K562 (cell line): Measurements from ENCODE around the gene ERVW-1. TPM values are rescaled to one million over a fixed set of nuclear protein-coding genes. Genes with fewer than 3 reads are reported as not detected.

Experiments used
- BRCA1 ChIP-seq, 2 experiments: fragments of 450-650 bp in 1 of 2; sonication (generic) in 1 of 2; formaldehyde crosslinking in 1 of 2; IDR thresholded peaks; 2 replicates each; pipeline versions ENCODE4 v1.5.0 to v1.6.1; 2017 to 2020; ENCODE audit warnings: mild to moderate bottlenecking in 1 of 2, missing genetic modification reagents in 1 of 2
- BRF1 ChIP-seq: IDR thresholded peaks from 3 replicates; pipeline ENCODE4 v1.6.1; 2011; ENCODE audit warnings: borderline replicate concordance, mild to moderate bottlenecking; ENCODE audit not compliant: insufficient read length; ENCODE audit errors: extremely low read depth
- DACH1 ChIP-seq: fragments of 450-650 bp; IDR thresholded peaks from 2 replicates; pipeline ENCODE4 v1.6.1; 2018; ENCODE audit not compliant: partially characterized antibody
- DDX20 ChIP-seq: fragments of 450-650 bp; IDR thresholded peaks from 2 replicates; pipeline ENCODE4 v1.6.1; 2016; ENCODE audit warnings: missing genetic modification characterization, low read depth, mild to moderate bottlenecking, missing compliant biosample characterization, moderate library complexity
- DNMT1 ChIP-seq: fragments of 450-650 bp; IDR thresholded peaks from 2 replicates; pipeline ENCODE4 v1.6.1; 2016; ENCODE audit warnings: antibody characterized with exemption, mild to moderate bottlenecking
- HOXB6 ChIP-seq: fragments of 250-450 bp; sonication (Bioruptor Pico); IDR thresholded peaks from 2 replicates; pipeline ENCODE4 v1.5.1; 2022; ENCODE audit warnings: mild to moderate bottlenecking, borderline replicate concordance
- MAFG ChIP-seq: fragments of 450-650 bp; conservative IDR thresholded peaks from 2 replicates; pipeline ENCODE4 v1.6.1; 2016; ENCODE audit warnings: missing genetic modification characterization, missing compliant biosample characterization
- MEF2D ChIP-seq: conservative IDR thresholded peaks from 2 replicates; pipeline ENCODE4 v1.6.1; 2016; ENCODE audit warnings: low read depth, missing genetic modification characterization, missing compliant biosample characterization
- NBN ChIP-seq: fragments of 450-650 bp; IDR thresholded peaks from 2 replicates; pipeline ENCODE4 v1.6.1; 2016; ENCODE audit warnings: low read depth, mild to moderate bottlenecking
- NCOA2 ChIP-seq, 2 experiments: fragments of 450-650 bp; IDR thresholded peaks; 2 replicates each; pipeline ENCODE4 v1.6.1; 2018; ENCODE audit warnings: mild to moderate bottlenecking in 2 of 2, moderate library complexity in 1 of 2; ENCODE audit not compliant: partially characterized antibody in 2 of 2
- NFIX ChIP-seq: fragments of 250-450 bp; sonication (Bioruptor Pico); IDR thresholded peaks from 2 replicates; pipeline ENCODE4 v1.4.0; 2020; ENCODE audit warnings: low read depth, mild to moderate bottlenecking, moderate library complexity
- NR1H2 ChIP-seq: sonication (generic); formaldehyde crosslinking; IDR thresholded peaks from 2 replicates; pipeline ENCODE4 v1.4.0; 2020; ENCODE audit warnings: mild to moderate bottlenecking, missing genetic modification reagents
- PCBP1 ChIP-seq: fragments of 200-400 bp; formaldehyde crosslinking; IDR thresholded peaks from 2 replicates; pipeline ENCODE4 v1.6.1; 2018; ENCODE audit warnings: mild to moderate bottlenecking, low read depth, low read length; ENCODE audit not compliant: poor library complexity, severe bottlenecking
- PRPF4 ChIP-seq: fragments of 200-400 bp; formaldehyde crosslinking; IDR thresholded peaks from one replicate; pipeline ENCODE4 v1.6.1; 2017; ENCODE audit warnings: low read length, low read depth, mild to moderate bottlenecking; ENCODE audit not compliant: insufficient read depth, poor library complexity, severe bottlenecking
- SMAD4 ChIP-seq: fragments of 250-450 bp; sonication (Bioruptor Pico); conservative IDR thresholded peaks from 2 replicates; pipeline ENCODE4 v1.8.0; 2021; ENCODE audit warnings: inconsistent platforms, mild to moderate bottlenecking, moderate library complexity
- ZNF175 ChIP-seq: fragments of 200-800 bp; sonication (Bioruptor generic); IDR thresholded peaks from 2 replicates; pipeline ENCODE4 v1.6.1; 2016; ENCODE audit warnings: low read depth, mild to moderate bottlenecking, missing genetic modification characterization, missing compliant biosample characterization
- ZNF217 ChIP-seq: sonication (generic); formaldehyde crosslinking; IDR thresholded peaks from 2 replicates; pipeline ENCODE4 v1.8.0; 2022; ENCODE audit warnings: mild to moderate bottlenecking, missing genetic modification reagents
- polyA plus RNA-seq, 8 experiments: library from polyadenylated mRNA; depleted of rRNA in 4 of 8; stranded (reverse) in 5 of 8; unstranded in 3 of 8; fragments of >200 nt; fragmentation: Nextera tagmentation in 2 of 8; fragmentation: Illumina TruSeq in 1 of 8; extraction: Ambion mirVana in 2 of 8; extraction: Trizol in 1 of 8; gene quantifications; 2 replicates each; pipeline versions ENCODE4 v1.2.1 to v1.2.3, GENCODE V29; 2011 to 2014; ENCODE audit warnings: inconsistent platforms in 1 of 8, missing spikeins in 1 of 8
- total RNA-seq, 7 experiments: library from RNA; depleted of rRNA in 6 of 7; stranded (reverse); fragments of >200 nt in 6 of 7; fragmentation: Illumina TruSeq in 2 of 7; extraction: Trizol in 2 of 7; gene quantifications; 2 replicates each; pipeline versions ENCODE4 v1.2.1 to v1.2.3, GENCODE V29; 2011 to 2021; ENCODE audit warnings: low replicate concordance in 1 of 7
- TF ChIP-seq, protein P1 (sequence below): fragments of 250-450 bp; sonication (Bioruptor Pico); IDR thresholded peaks from 2 replicates; pipeline ENCODE4 v1.4.0; 2020; ENCODE audit warnings: mild to moderate bottlenecking, moderate library complexity
- TF ChIP-seq, protein P2 (sequence below): fragments of 250-450 bp; sonication (Bioruptor Pico); IDR thresholded peaks from 2 replicates; pipeline ENCODE4 v1.9.0; 2021; ENCODE audit warnings: mild to moderate bottlenecking, inconsistent platforms
- TF ChIP-seq, protein P3 (sequence below), 2 experiments: fragments of 450-650 bp; conservative IDR thresholded peaks; 2 replicates each; pipeline ENCODE4 v1.6.1; 2017; ENCODE audit warnings: mild to moderate bottlenecking in 2 of 2, moderate library complexity in 2 of 2

The ERVW-1 gene
- total and polyA plus RNA-seq, 9 of the 15 experiments (the other 6 are each of a cell fraction or from before 2014, with no cell fraction given), result not detected

- TF ChIP-seq ZNF217 (no peak), HOXB6 (CRISPR knock-in tag) (no peak), DACH1 (no peak), MEF2D (peak; percentile 70), MAFG (tag) (no peak), NR1H2 (CRISPR knock-in tag) (no peak), ZNF175 (no peak), PRPF4 (no peak), NBN (no peak), BRCA1 (IDR thresholded peaks at IDR 0.05) (no peak), BRCA1 (CRISPR knock-in tag; IDR thresholded peaks at IDR 0.05) (no peak), NCOA2 (IDR thresholded peaks at IDR 0.05; ENCODE audit: partially characterized antibody in 2 of 2) (no peak), DNMT1 (no peak), NFIX (CRISPR knock-in tag) (no peak), SMAD4 (peak; percentile 54), DDX20 (tag) (peak; percentile 83), BRF1 (no peak), PCBP1 (no peak)
- TF ChIP-seq, protein P1, sequence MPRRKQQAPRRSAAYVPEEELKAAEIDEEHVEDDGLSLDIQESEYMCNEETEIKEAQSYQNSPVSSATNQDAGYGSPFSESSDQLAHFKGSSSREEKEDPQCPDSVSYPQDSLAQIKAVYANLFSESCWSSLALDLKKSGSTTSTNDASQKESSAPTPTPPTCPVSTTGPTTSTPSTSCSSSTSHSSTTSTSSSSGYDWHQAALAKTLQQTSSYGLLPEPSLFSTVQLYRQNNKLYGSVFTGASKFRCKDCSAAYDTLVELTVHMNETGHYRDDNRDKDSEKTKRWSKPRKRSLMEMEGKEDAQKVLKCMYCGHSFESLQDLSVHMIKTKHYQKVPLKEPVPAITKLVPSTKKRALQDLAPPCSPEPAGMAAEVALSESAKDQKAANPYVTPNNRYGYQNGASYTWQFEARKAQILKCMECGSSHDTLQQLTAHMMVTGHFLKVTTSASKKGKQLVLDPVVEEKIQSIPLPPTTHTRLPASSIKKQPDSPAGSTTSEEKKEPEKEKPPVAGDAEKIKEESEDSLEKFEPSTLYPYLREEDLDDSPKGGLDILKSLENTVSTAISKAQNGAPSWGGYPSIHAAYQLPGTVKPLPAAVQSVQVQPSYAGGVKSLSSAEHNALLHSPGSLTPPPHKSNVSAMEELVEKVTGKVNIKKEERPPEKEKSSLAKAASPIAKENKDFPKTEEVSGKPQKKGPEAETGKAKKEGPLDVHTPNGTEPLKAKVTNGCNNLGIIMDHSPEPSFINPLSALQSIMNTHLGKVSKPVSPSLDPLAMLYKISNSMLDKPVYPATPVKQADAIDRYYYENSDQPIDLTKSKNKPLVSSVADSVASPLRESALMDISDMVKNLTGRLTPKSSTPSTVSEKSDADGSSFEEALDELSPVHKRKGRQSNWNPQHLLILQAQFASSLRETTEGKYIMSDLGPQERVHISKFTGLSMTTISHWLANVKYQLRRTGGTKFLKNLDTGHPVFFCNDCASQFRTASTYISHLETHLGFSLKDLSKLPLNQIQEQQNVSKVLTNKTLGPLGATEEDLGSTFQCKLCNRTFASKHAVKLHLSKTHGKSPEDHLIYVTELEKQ, result no peak
- TF ChIP-seq, protein P2, sequence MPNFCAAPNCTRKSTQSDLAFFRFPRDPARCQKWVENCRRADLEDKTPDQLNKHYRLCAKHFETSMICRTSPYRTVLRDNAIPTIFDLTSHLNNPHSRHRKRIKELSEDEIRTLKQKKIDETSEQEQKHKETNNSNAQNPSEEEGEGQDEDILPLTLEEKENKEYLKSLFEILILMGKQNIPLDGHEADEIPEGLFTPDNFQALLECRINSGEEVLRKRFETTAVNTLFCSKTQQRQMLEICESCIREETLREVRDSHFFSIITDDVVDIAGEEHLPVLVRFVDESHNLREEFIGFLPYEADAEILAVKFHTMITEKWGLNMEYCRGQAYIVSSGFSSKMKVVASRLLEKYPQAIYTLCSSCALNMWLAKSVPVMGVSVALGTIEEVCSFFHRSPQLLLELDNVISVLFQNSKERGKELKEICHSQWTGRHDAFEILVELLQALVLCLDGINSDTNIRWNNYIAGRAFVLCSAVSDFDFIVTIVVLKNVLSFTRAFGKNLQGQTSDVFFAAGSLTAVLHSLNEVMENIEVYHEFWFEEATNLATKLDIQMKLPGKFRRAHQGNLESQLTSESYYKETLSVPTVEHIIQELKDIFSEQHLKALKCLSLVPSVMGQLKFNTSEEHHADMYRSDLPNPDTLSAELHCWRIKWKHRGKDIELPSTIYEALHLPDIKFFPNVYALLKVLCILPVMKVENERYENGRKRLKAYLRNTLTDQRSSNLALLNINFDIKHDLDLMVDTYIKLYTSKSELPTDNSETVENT, result no peak
- TF ChIP-seq, protein P3, sequence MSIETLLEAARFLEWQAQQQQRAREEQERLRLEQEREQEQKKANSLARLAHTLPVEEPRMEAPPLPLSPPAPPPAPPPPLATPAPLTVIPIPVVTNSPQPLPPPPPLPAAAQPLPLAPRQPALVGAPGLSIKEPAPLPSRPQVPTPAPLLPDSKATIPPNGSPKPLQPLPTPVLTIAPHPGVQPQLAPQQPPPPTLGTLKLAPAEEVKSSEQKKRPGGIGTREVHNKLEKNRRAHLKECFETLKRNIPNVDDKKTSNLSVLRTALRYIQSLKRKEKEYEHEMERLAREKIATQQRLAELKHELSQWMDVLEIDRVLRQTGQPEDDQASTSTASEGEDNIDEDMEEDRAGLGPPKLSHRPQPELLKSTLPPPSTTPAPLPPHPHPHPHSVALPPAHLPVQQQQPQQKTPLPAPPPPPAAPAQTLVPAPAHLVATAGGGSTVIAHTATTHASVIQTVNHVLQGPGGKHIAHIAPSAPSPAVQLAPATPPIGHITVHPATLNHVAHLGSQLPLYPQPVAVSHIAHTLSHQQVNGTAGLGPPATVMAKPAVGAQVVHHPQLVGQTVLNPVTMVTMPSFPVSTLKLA (conservative IDR thresholded peaks at IDR 0.05), result no peak
Observed at GRCh38 chr7:92427193-92427592, 50.6 kb downstream of the ERVW-1 start (continued).
